Naive thymus-derived CD8-positive, alpha-beta T cell (primary cell): ENCODE measurements around the gene EXOC4. TPM values are rescaled to one million over a fixed set of nuclear protein-coding genes. Genes with fewer than 3 reads are reported as not detected.

ENCODE experiments used
- ATAC-seq, 2 donors: fragments of 150-1000 bp; cut with Tn5 transposase in 1 of 2; sonication (Bioruptor Pico), chemical (Tn5 transposase) in 1 of 2; 1 replicate in 1 of 2; 2 replicates in 1 of 2; pipeline ENCODE4 v1.10.0; 2021; ENCODE audit warnings: mild to moderate bottlenecking in 2 of 2, moderate library complexity in 2 of 2
- POLR2A ChIA-PET: fragments of 350-600 bp; sonication (Branson Sonifier 250); formaldehyde crosslinking; loops from one replicate; lab custom pipeline; 2021; ENCODE audit warnings: antibody characterized with exemption; lab: Charles Lee
- DNase-seq, 10 donors: peaks; one replicate each; pipeline versions ENCODE4 v3.0.0 to v3.0.0-alpha.2; 2020 to 2022
- H3K27ac Mint-ChIP-seq, 10 donors: one replicate each; pipeline ENCODE4 v1.8.0; 2020 to 2022; ENCODE audit warnings: mild to moderate bottlenecking in 10 of 10, mixed read lengths in 10 of 10, moderate library complexity in 4 of 10, inconsistent platforms in 1 of 10
- H3K27me3 Mint-ChIP-seq, 5 donors: one replicate each; pipeline ENCODE4 v1.8.0; 2021 to 2022; ENCODE audit warnings: mixed read lengths in 5 of 5
- H3K36me3 Mint-ChIP-seq, 3 donors: one replicate each; pipeline ENCODE4 v1.8.0; 2020 to 2022; ENCODE audit warnings: mixed read lengths in 3 of 3, mild to moderate bottlenecking in 2 of 3, inconsistent platforms in 1 of 3
- H3K4me1 Mint-ChIP-seq, 4 donors: one replicate each; pipeline ENCODE4 v1.8.0; 2021 to 2022; ENCODE audit warnings: mixed read lengths in 4 of 4
- H3K4me3 Mint-ChIP-seq, 10 donors: one replicate each; pipeline ENCODE4 v1.8.0; 2020 to 2022; ENCODE audit warnings: mild to moderate bottlenecking in 10 of 10, mixed read lengths in 10 of 10, moderate library complexity in 6 of 10, inconsistent platforms in 1 of 10
- H3K9me3 Mint-ChIP-seq, 9 donors: one replicate each; pipeline ENCODE4 v1.8.0; 2020 to 2022; ENCODE audit warnings: mixed read lengths in 9 of 9, mild to moderate bottlenecking in 3 of 9, inconsistent platforms in 1 of 9, moderate library complexity in 1 of 9
- polyA plus RNA-seq, 3 donors: library from polyadenylated mRNA; unstranded; fragments of 300-500 nt; fragmentation: Illumina TruSeq; gene quantifications; one replicate each; pipeline ENCODE4 v1.2.3, GENCODE V29; 2021
- total RNA-seq, 8 experiments: library from RNA in 2 of 8; stranded (reverse) in 2 of 8; gene quantifications; one replicate each; pipeline ENCODE4 v1.2.3 and lab custom pipeline; 2021 to 2026

EXOC4 gene
- total and polyA plus RNA-seq, 5 experiments from 2014 or later = 29.4 to 68.6 (median 42.4) TPM

DNA sequence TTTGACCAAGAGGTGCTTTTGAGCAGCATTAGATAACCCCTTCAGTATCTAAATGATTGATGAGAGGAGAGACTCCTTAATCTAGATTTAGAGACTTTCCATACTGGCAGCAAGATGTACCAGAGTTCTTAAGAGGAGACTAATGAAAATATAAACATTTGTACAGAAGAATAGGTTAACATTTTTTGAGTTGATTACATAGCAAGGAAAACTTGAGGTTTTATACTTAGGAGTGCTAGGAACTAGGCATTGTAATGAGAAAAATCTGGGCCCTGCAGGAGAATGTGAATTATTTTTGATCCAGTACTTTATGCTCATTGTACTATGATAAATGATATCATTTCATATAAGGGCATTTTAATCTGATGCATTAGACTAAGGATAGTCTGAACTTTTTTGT lies 261.7 kb downstream of the EXOC4 start:
- ATAC-seq = no peak

DNA sequence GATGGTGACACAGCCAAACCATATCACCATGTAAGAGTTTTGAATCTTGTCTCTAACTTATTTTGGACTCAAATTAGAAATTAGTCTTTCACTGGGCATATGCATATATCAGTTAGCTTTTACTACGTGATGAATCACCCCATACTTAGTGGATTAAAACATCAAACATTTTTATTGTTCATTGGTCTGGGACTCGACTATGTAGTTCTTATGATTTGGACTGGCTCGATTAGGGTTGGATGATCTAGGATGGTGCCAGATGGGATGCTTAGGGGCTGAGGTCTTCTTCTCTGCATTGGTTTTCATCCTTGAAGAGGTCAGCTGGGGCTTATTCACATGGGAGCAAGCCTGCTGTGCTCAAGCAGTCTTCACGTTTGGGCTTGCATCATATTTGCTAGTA lies 264.9 kb downstream of the EXOC4 start:
- POLR2A ChIA-PET = no interaction called here
- no peak overlapping the region for H3K27ac Mint-ChIP-seq

More for the DNA sequence above, 261.7 kb downstream of the EXOC4 start:
- no peak overlapping the region for H3K27ac Mint-ChIP-seq
- no peaks in the 10 kb centered on the region for H3K4me1 Mint-ChIP-seq
- POLR2A ChIA-PET = no interaction called here
- DNase-seq = no peak
- H3K36me3 Mint-ChIP-seq = peaks cover 14 to 44% (median 27%) of the 10 kb centered on the region in 3 donors
- peaks cover 0 to 12% (median 8%) of the 10 kb centered on the region in 9 donors for H3K9me3 Mint-ChIP-seq
- no peaks in the 10 kb centered on the region for H3K27me3 Mint-ChIP-seq
- no peak overlapping the region for H3K4me3 Mint-ChIP-seq

GRCh38 chr7:133518718-133519117 lies 265.8 kb downstream of the EXOC4 start:
- POLR2A ChIA-PET = no interaction called here
- H3K36me3 Mint-ChIP-seq = peaks cover 8 to 31% (median 11%) of the 10 kb centered on the region in 3 donors
- H3K27me3 Mint-ChIP-seq = no peaks in the 10 kb centered on the region
- no peak overlapping the region for H3K27ac Mint-ChIP-seq
- no peak overlapping the region for H3K4me3 Mint-ChIP-seq
- no peaks in the 10 kb centered on the region for H3K4me1 Mint-ChIP-seq
- no peak for DNase-seq
- no peak for ATAC-seq
- peaks cover 0 to 15% (median 0%) of the 10 kb centered on the region in 9 donors for H3K9me3 Mint-ChIP-seq

More for the DNA sequence above, 264.9 kb downstream of the EXOC4 start:
- H3K4me1 Mint-ChIP-seq = no peaks in the 10 kb centered on the region
- DNase-seq = no peak
- H3K36me3 Mint-ChIP-seq = peaks cover 8 to 29% (median 15%) of the 10 kb centered on the region in 3 donors
- peaks cover 0 to 10% (median 0%) of the 10 kb centered on the region in 9 donors for H3K9me3 Mint-ChIP-seq
- H3K27me3 Mint-ChIP-seq = no peaks in the 10 kb centered on the region
- ATAC-seq = no peak
- no peak overlapping the region for H3K4me3 Mint-ChIP-seq

DNA sequence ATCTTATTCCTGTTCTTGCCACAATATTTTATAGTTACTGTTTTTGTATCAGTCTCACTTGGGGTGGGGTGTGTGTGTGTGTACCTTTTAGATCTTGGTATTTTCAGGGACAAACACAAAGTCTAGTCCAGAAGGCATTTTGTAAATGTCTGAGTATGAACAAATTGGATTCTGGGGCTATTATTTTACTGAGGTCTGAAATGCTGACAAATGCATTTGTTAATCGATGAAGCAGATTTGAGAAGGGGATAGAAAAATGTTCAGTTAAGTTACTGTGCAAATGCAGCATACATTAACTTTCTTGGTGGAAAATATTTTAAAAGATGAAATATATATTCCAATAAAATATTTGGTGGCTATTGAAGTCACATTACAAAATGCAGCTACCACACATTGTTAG lies 267.4 kb downstream of the EXOC4 start:
- no peak for DNase-seq
- ATAC-seq = no peak
- peaks cover 0 to 3% (median under 1%) of the 10 kb centered on the region in 4 donors for H3K4me1 Mint-ChIP-seq
- no peak overlapping the region for H3K4me3 Mint-ChIP-seq
- peaks cover 0 to 15% (median 0%) of the 10 kb centered on the region in 9 donors for H3K9me3 Mint-ChIP-seq
- POLR2A ChIA-PET = no interaction called here
- no peaks in the 10 kb centered on the region for H3K27me3 Mint-ChIP-seq
- peaks cover 8 to 29% (median 10%) of the 10 kb centered on the region in 3 donors for H3K36me3 Mint-ChIP-seq
- H3K27ac Mint-ChIP-seq = no peak overlapping the region

- Mint-ChIP-seq H3K4me1 (peaks cover 0 to 5% (median under 1%) of the 10 kb centered on the region in 4 donors), H3K4me3 (no peak overlapping the region), H3K27ac (no peak overlapping the region), H3K9me3 (peaks cover 0 to 15% (median 0%) of the 10 kb centered on the region in 9 donors), H3K27me3 (no peaks in the 10 kb centered on the region), H3K36me3 (peaks cover 8 to 26% (median 8%) of the 10 kb centered on the region in 3 donors)
- POLR2A ChIA-PET = no interaction called here
- ATAC-seq (no peak), DNase-seq (no peak)
These were observed 269.6 kb downstream of the EXOC4 start for GRCh38 chr7:133522501-133522900.

- POLR2A ChIA-PET = no interaction called here
- H3K4me1 Mint-ChIP-seq = peaks cover 0 to 5% (median 2%) of the 10 kb centered on the region in 4 donors
- ATAC-seq (no peak), DNase-seq (no peak)
- H3K36me3 Mint-ChIP-seq = peaks cover 0 to 12% (median 10%) of the 10 kb centered on the region in 3 donors
- no peaks in the 10 kb centered on the region for H3K27me3 Mint-ChIP-seq
- no peaks in the 10 kb centered on the region for H3K9me3 Mint-ChIP-seq
- H3K4me3 Mint-ChIP-seq = no peak overlapping the region
- no peak overlapping the region for H3K27ac Mint-ChIP-seq
These were observed 275.9 kb downstream of the EXOC4 start for GRCh38 chr7:133528796-133529195.

GRCh38 chr7:133529861-133530260 lies 277.0 kb downstream of the EXOC4 start:
- H3K4me3 Mint-ChIP-seq = no peak overlapping the region
- ATAC-seq (no peak), DNase-seq (no peak)
- H3K36me3 Mint-ChIP-seq = peaks cover 0 to 12% (median 12%) of the 10 kb centered on the region in 3 donors
- POLR2A ChIA-PET = no interaction called here
- H3K27ac Mint-ChIP-seq = no peak overlapping the region
- H3K27me3 Mint-ChIP-seq = no peaks in the 10 kb centered on the region
- peaks cover 0 to 6% (median 2%) of the 10 kb centered on the region in 4 donors for H3K4me1 Mint-ChIP-seq
- no peaks in the 10 kb centered on the region for H3K9me3 Mint-ChIP-seq

- ATAC-seq = no peak
- Mint-ChIP-seq H3K4me3 (no peak overlapping the region), H3K4me1 (peaks cover 0 to 4% (median 2%) of the 10 kb centered on the region in 4 donors), H3K36me3 (peaks cover 0 to 12% (median 8%) of the 10 kb centered on the region in 3 donors), H3K9me3 (no peaks in the 10 kb centered on the region), H3K27me3 (no peaks in the 10 kb centered on the region), H3K27ac (no peak overlapping the region)
- POLR2A ChIA-PET = no interaction called here
- DNase-seq = no peak
These were observed 277.8 kb downstream of the EXOC4 start for GRCh38 chr7:133530682-133531081.

DNA sequence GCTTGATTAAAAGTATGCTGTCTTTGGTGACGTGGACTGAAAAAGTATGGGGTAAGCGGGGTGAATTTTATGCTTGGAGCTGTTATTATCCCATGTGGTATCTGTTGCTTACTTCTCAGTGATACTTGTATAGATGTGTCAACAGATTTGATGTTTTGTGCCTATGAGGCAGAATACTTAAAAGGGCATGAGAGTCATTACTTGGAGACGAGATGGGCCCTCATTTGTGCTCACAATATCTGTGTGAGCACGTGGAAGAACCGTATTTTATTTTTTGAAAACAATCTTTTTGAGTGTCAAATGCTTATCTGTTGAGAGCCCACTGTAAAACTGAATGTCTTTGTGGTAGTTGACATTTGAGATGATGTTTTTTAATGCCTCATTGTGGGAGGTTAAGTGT lies 281.9 kb downstream of the EXOC4 start:
- no peak for DNase-seq
- POLR2A ChIA-PET = no interaction called here
- no peak for ATAC-seq
- Mint-ChIP-seq H3K9me3 (peaks cover 0 to 4% (median 0%) of the 10 kb centered on the region in 9 donors), H3K27me3 (no peaks in the 10 kb centered on the region), H3K4me1 (peaks cover 0 to 26% (median 9%) of the 10 kb centered on the region in 4 donors), H3K27ac (no peak overlapping the region), H3K36me3 (peaks cover 0 to 26% (median 8%) of the 10 kb centered on the region in 3 donors), H3K4me3 (no peak overlapping the region)

DNA sequence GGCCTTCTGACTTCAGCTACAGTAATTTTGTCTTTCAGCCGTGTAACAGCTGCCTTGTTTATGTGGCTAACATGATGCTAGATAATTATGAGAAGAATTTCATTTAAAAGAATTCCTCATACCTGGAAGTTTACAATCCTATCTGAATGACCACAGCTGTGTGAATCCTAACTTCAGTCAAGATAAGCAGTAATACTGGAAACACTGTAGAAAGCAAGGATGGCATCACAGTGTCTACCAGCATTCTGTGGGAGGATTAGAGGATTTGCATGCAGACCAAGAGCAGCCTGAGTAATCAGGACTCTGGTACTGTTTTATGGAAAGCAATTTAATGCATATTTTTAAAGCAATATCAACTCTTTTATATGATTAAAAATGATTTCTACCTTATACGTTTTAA lies 282.4 kb downstream of the EXOC4 start:
- POLR2A ChIA-PET = no interaction called here
- H3K27ac Mint-ChIP-seq = no peak overlapping the region
- no peaks in the 10 kb centered on the region for H3K27me3 Mint-ChIP-seq
- no peak overlapping the region for H3K4me3 Mint-ChIP-seq
- no peak for ATAC-seq
- DNase-seq = no peak
- peaks cover 0 to 24% (median 7%) of the 10 kb centered on the region in 3 donors for H3K36me3 Mint-ChIP-seq
- H3K9me3 Mint-ChIP-seq = peaks cover 0 to 4% (median 0%) of the 10 kb centered on the region in 9 donors
- peaks cover 0 to 26% (median 9%) of the 10 kb centered on the region in 4 donors for H3K4me1 Mint-ChIP-seq

DNA sequence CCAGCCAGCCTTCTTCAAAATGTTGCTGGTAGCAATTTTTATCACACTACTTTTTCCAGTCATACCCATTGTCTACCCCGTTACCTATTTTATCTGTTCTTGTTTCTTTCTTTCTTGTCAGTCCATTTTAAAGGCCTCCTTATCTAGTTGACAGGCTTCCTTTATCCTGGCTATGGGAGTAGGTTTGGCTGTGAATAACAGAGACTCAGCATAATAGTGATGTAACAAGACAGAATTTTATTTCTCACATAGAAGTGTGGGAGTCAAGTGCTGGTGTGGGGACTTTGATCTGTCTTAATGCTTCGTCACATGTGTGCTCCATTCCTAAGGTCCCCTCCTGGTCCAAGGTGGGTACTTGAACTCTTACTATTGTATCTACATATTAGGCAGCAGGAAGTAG lies 283.6 kb downstream of the EXOC4 start:
- peaks cover 0 to 27% (median 3%) of the 10 kb centered on the region in 3 donors for H3K36me3 Mint-ChIP-seq
- no peak overlapping the region for H3K27ac Mint-ChIP-seq

DNA sequence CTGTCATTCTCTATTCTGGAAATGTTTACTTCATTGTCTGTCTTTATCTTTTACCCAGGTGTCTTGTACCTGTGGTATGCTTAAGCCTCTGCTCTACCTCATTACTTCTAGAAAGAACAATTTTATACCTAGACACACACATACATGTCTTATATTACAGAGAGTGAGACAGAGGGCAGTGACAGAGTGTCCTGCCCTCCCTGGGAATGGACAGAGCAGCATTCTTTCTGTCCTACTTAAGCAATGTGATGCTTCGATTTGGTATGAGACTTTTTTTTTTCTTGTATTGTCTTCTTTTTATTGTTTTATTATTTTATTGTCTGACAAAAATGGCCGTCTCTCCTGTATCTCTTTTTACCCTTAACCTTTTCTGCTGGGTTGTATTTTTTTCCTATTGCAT lies 286.1 kb downstream of the EXOC4 start:
- Mint-ChIP-seq H3K4me1 (peaks cover 0 to 26% (median 9%) of the 10 kb centered on the region in 4 donors), H3K36me3 (peaks cover 0 to 27% (median 3%) of the 10 kb centered on the region in 3 donors), H3K27me3 (no peaks in the 10 kb centered on the region), H3K9me3 (peaks cover 0 to 4% (median 0%) of the 10 kb centered on the region in 9 donors), H3K4me3 (no peak overlapping the region), H3K27ac (no peak overlapping the region)
- DNase-seq (no peak), ATAC-seq (no peak)
- POLR2A ChIA-PET = no interaction called here

More for the DNA sequence above, 283.6 kb downstream of the EXOC4 start:
- Mint-ChIP-seq H3K27me3 (no peaks in the 10 kb centered on the region), H3K4me3 (no peak overlapping the region), H3K4me1 (peaks cover 0 to 26% (median 7%) of the 10 kb centered on the region in 4 donors), H3K9me3 (peaks cover 0 to 4% (median 0%) of the 10 kb centered on the region in 9 donors)
- DNase-seq (no peak), ATAC-seq (no peak)
- POLR2A ChIA-PET = no interaction called here

GRCh38 chr7:133540096-133540860 lies 287.4 kb downstream of the EXOC4 start:
- ATAC-seq (no peak), DNase-seq (no peak)
- H3K9me3 Mint-ChIP-seq = peaks cover 0 to 4% (median 0%) of the 10 kb centered on the region in 9 donors
- H3K27me3 Mint-ChIP-seq = no peaks in the 10 kb centered on the region
- no peak overlapping the region for H3K4me3 Mint-ChIP-seq
- H3K36me3 Mint-ChIP-seq = peaks cover 0 to 32% (median 0%) of the 10 kb centered on the region in 3 donors
- POLR2A ChIA-PET = no interaction called here
- H3K27ac Mint-ChIP-seq = no peak overlapping the region
- peaks cover 0 to 26% (median 8%) of the 10 kb centered on the region in 4 donors for H3K4me1 Mint-ChIP-seq
